K562 (cell line): ENCODE results near the gene CEP43. TPM values are rescaled to one million over a fixed set of nuclear protein-coding genes. Genes with fewer than 3 reads are reported as not detected.

Experiments used
- ATAC-seq: fragments of 200-7000 bp; cut with Tn5 transposase; 3 replicates; pipeline ENCODE4 v1.9.1; 2020; ENCODE audit warnings: moderate library complexity
- BruUV-seq: library from RNA; stranded (reverse); fragments of 400-500 nt; replicated peaks from 2 replicates; lab custom pipeline; 2021; lab: Mats Ljungman, UMichigan
- CTCF ChIA-PET: fragments of 300-600 bp; formaldehyde crosslinking; extraction: SDS; loops from one replicate; lab custom pipeline; 2021; ENCODE audit warnings: low intra/inter-chr PET ratio; lab: Yijun Ruan, JAX
- POLR2A ChIA-PET: fragments of 300-600, 350-650 bp; sonication (Branson Sonifier 250); formaldehyde crosslinking; extraction: SDS; loops from one replicate; lab custom pipeline; 2021; ENCODE audit warnings: antibody characterized with exemption, inconsistent platforms; lab: Yijun Ruan, JAX
- DNase-seq, 4 experiments: peaks; one replicate each; pipeline versions ENCODE4 v3.0.0 to v3.0.0-alpha.2; 2011 to 2018; ENCODE audit warnings: low spot score in 3 of 4, mixed read lengths in 3 of 4; ENCODE audit errors: extremely low read depth in 1 of 4
- FAIRE-seq: peaks from 2 replicates; lab custom pipeline; 2011; peaks lifted over from hg19 to GRCh38; lab: Jason Lieb, UNC
- H2AFZ ChIP-seq: 2 replicates; pipeline ENCODE4 v1.6.0; 2011; ENCODE audit warnings: low read depth, low read length, control low read depth, inconsistent platforms
- H3K27ac ChIP-seq: fragments of 200-600 bp; 3 replicates; pipeline ENCODE4 v1.8.0; 2011; ENCODE audit warnings: low read depth, mild to moderate bottlenecking, control low read depth, inconsistent platforms, low read length, moderate library complexity, mixed read lengths; ENCODE audit errors: extremely low read depth
- H3K27me3 ChIP-seq, 2 experiments: fragments of 300-600 bp in 1 of 2; 2 replicates in 1 of 2; 3 replicates in 1 of 2; pipeline versions ENCODE4 v1.6.0 to v1.8.0; 2011; ENCODE audit warnings: inconsistent platforms in 2 of 2, low read length in 2 of 2, mild to moderate bottlenecking in 1 of 2, mixed read lengths in 1 of 2, moderate library complexity in 1 of 2; ENCODE audit not compliant: control insufficient read depth in 2 of 2, insufficient read depth in 2 of 2
- H3K36me3 ChIP-seq: fragments of 300-600 bp; 3 replicates; pipeline ENCODE4 v1.8.0; 2011; ENCODE audit warnings: mild to moderate bottlenecking, low read length, inconsistent platforms; ENCODE audit not compliant: control insufficient read depth, insufficient read depth
- H3K4me1 ChIP-seq, 2 experiments: fragments of 200-600 bp in 1 of 2; replicated peaks in 1 of 2; 2 replicates in 1 of 2; 3 replicates in 1 of 2; pipeline versions ENCODE4 v1.5.1 to v1.8.0; 2011; ENCODE audit warnings: inconsistent platforms in 2 of 2, low read length in 2 of 2, mild to moderate bottlenecking in 1 of 2, mixed read lengths in 1 of 2, moderate library complexity in 1 of 2; ENCODE audit not compliant: control insufficient read depth in 2 of 2, insufficient read depth in 2 of 2
- H3K4me2 ChIP-seq: 2 replicates; pipeline ENCODE4 v1.6.1; 2011; ENCODE audit warnings: low read length, control low read depth, inconsistent platforms, mixed read lengths; ENCODE audit not compliant: insufficient read depth
- H3K4me3 ChIP-seq: fragments of 200-600 bp; sonication (generic), shearing (Covaris generic); 2 replicates; pipeline ENCODE4 v1.5.1; 2016; ENCODE audit warnings: control low read depth, inconsistent platforms
- H3K79me2 ChIP-seq: fragments of 200-600 bp; 3 replicates; pipeline ENCODE4 v1.8.0; 2011; ENCODE audit warnings: low read length, inconsistent platforms; ENCODE audit not compliant: control insufficient read depth, insufficient read depth
- H3K9ac ChIP-seq, 2 experiments: 2 replicates each; pipeline versions ENCODE4 v1.6.0 to v1.6.1; 2011; ENCODE audit warnings: low read depth in 2 of 2, low read length in 2 of 2, control low read depth in 1 of 2, inconsistent platforms in 1 of 2, mild to moderate bottlenecking in 1 of 2, mixed read lengths in 1 of 2; ENCODE audit not compliant: insufficient read depth in 1 of 2
- H3K9me1 ChIP-seq: one replicate; pipeline ENCODE4 v1.6.0; 2011; ENCODE audit warnings: inconsistent platforms, mild to moderate bottlenecking, low read length, moderate library complexity; ENCODE audit not compliant: control insufficient read depth, insufficient read depth
- H3K9me3 ChIP-seq: replicated peaks from 2 replicates; pipeline ENCODE4 v1.5.1; 2011; ENCODE audit warnings: low read depth, low read length, inconsistent platforms; ENCODE audit not compliant: control insufficient read depth, insufficient read depth
- H4K20me1 ChIP-seq: replicated peaks from 2 replicates; pipeline ENCODE4 v1.6.1; 2011; ENCODE audit warnings: low read length, inconsistent platforms, mixed read lengths; ENCODE audit not compliant: control insufficient read depth, insufficient read depth
- CREB1 ChIP-seq, 2 experiments: sonication (generic) in 1 of 2; formaldehyde crosslinking in 1 of 2; IDR thresholded peaks; 2 replicates each; pipeline versions ENCODE4 v1.6.1 to v1.8.0; 2012 to 2022; ENCODE audit warnings: inconsistent platforms in 1 of 2, mild to moderate bottlenecking in 1 of 2, missing genetic modification reagents in 1 of 2, moderate library complexity in 1 of 2
- CSDE1 ChIP-seq, 2 experiments: fragments of 450-650 bp; IDR thresholded peaks; 2 replicates each; pipeline ENCODE4 v1.6.1; 2016; ENCODE audit warnings: mild to moderate bottlenecking in 1 of 2
- ETV5 ChIP-seq: sonication (generic); formaldehyde crosslinking; IDR thresholded peaks from 2 replicates; pipeline ENCODE4 v1.4.0; 2020; ENCODE audit warnings: low read depth, mild to moderate bottlenecking, missing genetic modification reagents
- FOXA3 ChIP-seq, 2 experiments: fragments of 450-650 bp in 1 of 2; sonication (generic) in 1 of 2; formaldehyde crosslinking; IDR thresholded peaks in 1 of 2; conservative IDR thresholded peaks in 1 of 2; 2 replicates each; pipeline versions ENCODE4 v1.4.0 to v1.8.0; 2020 to 2022; ENCODE audit warnings: mild to moderate bottlenecking in 2 of 2, missing genetic modification reagents in 1 of 2
- KLF16 ChIP-seq: IDR thresholded peaks from 2 replicates; pipeline ENCODE4 v1.6.1; 2016; ENCODE audit warnings: antibody characterized with exemption
- ZKSCAN8 ChIP-seq: fragments of 200-800 bp; sonication (Bioruptor generic); IDR thresholded peaks from 2 replicates; pipeline ENCODE4 v1.6.1; 2016; ENCODE audit warnings: missing genetic modification characterization, missing compliant biosample characterization
- WGBS: fragments of 100-300 bp; shearing (Covaris generic); methylation state at CpG from one replicate; pipeline ENCODE4 v1.1.6; 2016; ENCODE audit warnings: low coverage, mixed read lengths; ENCODE audit not compliant: insufficient coverage; ENCODE audit errors: missing lambda C conversion rate; 5-methylcytosine and 5-hydroxymethylcytosine counted together
- in situ Hi-C: fragments of 300-500 bp; cut with MboI; formaldehyde crosslinking; loops from 4 replicates; pipeline ENCODE4 v1.15.0; 2018; ENCODE audit warnings: inconsistent platforms, mixed read lengths
- intact Hi-C: fragments of 100-400 bp; cut with micrococcal nuclease; formaldehyde crosslinking; loops from 2 replicates; pipeline ENCODE4 v1.14.2; 2022
- polyA plus RNA-seq, 8 experiments: library from polyadenylated mRNA; depleted of rRNA in 4 of 8; stranded (reverse) in 5 of 8; unstranded in 3 of 8; fragments of >200 nt; fragmentation: Nextera tagmentation in 2 of 8; fragmentation: Illumina TruSeq in 1 of 8; extraction: Ambion mirVana in 2 of 8; extraction: Trizol in 1 of 8; gene quantifications; 2 replicates each; pipeline versions ENCODE4 v1.2.1 to v1.2.3, GENCODE V29; 2011 to 2014; ENCODE audit warnings: inconsistent platforms in 1 of 8, missing spikeins in 1 of 8
- total RNA-seq, 7 experiments: library from RNA; depleted of rRNA in 6 of 7; stranded (reverse); fragments of >200 nt in 6 of 7; fragmentation: Illumina TruSeq in 2 of 7; extraction: Trizol in 2 of 7; gene quantifications; 2 replicates each; pipeline versions ENCODE4 v1.2.1 to v1.2.3, GENCODE V29; 2011 to 2021; ENCODE audit warnings: low replicate concordance in 1 of 7
- TF ChIP-seq, protein P1 (sequence below), 2 experiments: fragments of 450-650 bp; IDR thresholded peaks; 2 replicates each; pipeline ENCODE4 v1.6.1; 2018; ENCODE audit warnings: mild to moderate bottlenecking in 2 of 2, low read depth in 1 of 2; ENCODE audit not compliant: partially characterized antibody in 2 of 2

The CEP43 gene
- total and polyA plus RNA-seq, 9 of the 15 experiments (the other 6 are each of a cell fraction or from before 2014, with no cell fraction given) = 15.2 to 55.7 (median 47.4) TPM

DNA sequence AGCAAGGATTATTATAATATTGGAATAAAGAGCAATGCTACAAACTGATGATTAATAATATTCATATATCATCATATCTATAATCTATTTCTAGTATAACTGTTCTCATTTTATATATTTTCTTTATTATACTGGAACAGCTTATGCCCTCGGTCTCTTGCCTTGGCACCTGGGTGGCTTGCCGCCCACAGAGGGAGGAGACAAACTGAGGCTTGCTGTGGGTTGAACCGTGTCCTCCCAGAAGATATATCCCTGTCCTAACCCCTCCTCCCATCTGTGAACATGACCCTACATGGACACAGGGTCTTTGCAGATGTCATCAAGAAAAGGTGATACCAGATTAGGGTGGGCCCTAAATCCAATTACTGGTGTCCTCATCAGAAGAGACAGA, 47.5 kb upstream of the CEP43 start:
- ATAC-seq (no peak), DNase-seq (no peak)
- peaks cover 15% of the 10 kb centered on the region for H3K79me2 ChIP-seq
- intact Hi-C loops = loop anchor here (1.0 to 2.0 kb wide), 3 partner anchors 101 to 191 kb away; no protein-coding TSS in a partner anchor
- TF ChIP-seq ETV5 (CRISPR knock-in tag) = no peak
- TF ChIP-seq KLF16 = 0 out of 2 replicates have a peak, but pooled peaks have one; percentile 3
- 0 out of 4 replicates have a peak, but pooled peaks of 1 of the 2 experiments have one; percentile 3 for TF ChIP-seq CSDE1 (IDR thresholded peaks at IDR 0.05)
- TF ChIP-seq CREB1 (IDR thresholded peaks at IDR 0.05) = no peak
- TF ChIP-seq CREB1 (CRISPR knock-in tag; IDR thresholded peaks at IDR 0.05) = peak; percentile 6; the same call in 1 of the 2 replicates
- TF ChIP-seq, protein P1, sequence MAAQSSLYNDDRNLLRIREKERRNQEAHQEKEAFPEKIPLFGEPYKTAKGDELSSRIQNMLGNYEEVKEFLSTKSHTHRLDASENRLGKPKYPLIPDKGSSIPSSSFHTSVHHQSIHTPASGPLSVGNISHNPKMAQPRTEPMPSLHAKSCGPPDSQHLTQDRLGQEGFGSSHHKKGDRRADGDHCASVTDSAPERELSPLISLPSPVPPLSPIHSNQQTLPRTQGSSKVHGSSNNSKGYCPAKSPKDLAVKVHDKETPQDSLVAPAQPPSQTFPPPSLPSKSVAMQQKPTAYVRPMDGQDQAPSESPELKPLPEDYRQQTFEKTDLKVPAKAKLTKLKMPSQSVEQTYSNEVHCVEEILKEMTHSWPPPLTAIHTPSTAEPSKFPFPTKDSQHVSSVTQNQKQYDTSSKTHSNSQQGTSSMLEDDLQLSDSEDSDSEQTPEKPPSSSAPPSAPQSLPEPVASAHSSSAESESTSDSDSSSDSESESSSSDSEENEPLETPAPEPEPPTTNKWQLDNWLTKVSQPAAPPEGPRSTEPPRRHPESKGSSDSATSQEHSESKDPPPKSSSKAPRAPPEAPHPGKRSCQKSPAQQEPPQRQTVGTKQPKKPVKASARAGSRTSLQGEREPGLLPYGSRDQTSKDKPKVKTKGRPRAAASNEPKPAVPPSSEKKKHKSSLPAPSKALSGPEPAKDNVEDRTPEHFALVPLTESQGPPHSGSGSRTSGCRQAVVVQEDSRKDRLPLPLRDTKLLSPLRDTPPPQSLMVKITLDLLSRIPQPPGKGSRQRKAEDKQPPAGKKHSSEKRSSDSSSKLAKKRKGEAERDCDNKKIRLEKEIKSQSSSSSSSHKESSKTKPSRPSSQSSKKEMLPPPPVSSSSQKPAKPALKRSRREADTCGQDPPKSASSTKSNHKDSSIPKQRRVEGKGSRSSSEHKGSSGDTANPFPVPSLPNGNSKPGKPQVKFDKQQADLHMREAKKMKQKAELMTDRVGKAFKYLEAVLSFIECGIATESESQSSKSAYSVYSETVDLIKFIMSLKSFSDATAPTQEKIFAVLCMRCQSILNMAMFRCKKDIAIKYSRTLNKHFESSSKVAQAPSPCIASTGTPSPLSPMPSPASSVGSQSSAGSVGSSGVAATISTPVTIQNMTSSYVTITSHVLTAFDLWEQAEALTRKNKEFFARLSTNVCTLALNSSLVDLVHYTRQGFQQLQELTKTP (IDR thresholded peaks at IDR 0.05; ENCODE audit: low read depth in 1 of 2, partially characterized antibody in 2 of 2) = no peak
- no peak for TF ChIP-seq ZKSCAN8
- TF ChIP-seq FOXA3 (CRISPR knock-in tag; conservative IDR thresholded peaks at IDR 0.05 in 1 of 2, IDR thresholded peaks at IDR 0.05 in 1 of 2) = 0 out of 4 replicates have a peak, but pooled peaks of 1 of the 2 experiments have one; percentile 40
- TF ChIP-seq, all 486 proteins: peak for 4
- peaks cover 26% of the 10 kb centered on the region; the same call in 2 of the 3 replicates for H3K36me3 ChIP-seq
- H4K20me1 ChIP-seq = no peaks in the 10 kb centered on the region; the same call in 1 of the 2 replicates
- in situ Hi-C loops = loop anchor here (10.0 kb wide), 1 partner anchor 177 kb away; no protein-coding TSS in a partner anchor
- no peak overlapping the region for H3K4me3 ChIP-seq
- H3K9me3 ChIP-seq = no peaks in the 10 kb centered on the region
- no peak overlapping the region for H2AFZ ChIP-seq
- 38% methylated on average over 3 of the region's 3 CpGs for WGBS
- no peaks in the 10 kb centered on the region for H3K27me3 ChIP-seq
- ChIA-PET POLR2A (interaction anchor here (0.7 to 1.7 kb wide), 4 partner anchors 9 to 132 kb away, joined by 3 to 4 read pairs (median 4); no protein-coding TSS in a partner anchor), CTCF (interaction anchor here (2.0 kb wide), 1 partner anchor 165 kb away, joined by 9 read pairs; no protein-coding TSS in a partner anchor)
- BruUV-seq = no TSS peak
- H3K4me2 ChIP-seq = no peak overlapping the region
- peaks cover 25 to 31% of the 10 kb centered on the region in 2 experiments for H3K4me1 ChIP-seq
- no peak for FAIRE-seq
- H3K9me1 ChIP-seq = peaks cover 2% of the 10 kb centered on the region
- H3K27ac ChIP-seq = no peak overlapping the region
- no peak overlapping the region for H3K9ac ChIP-seq
